ENCODE results near the gene GFI1B. TPM values are rescaled to one million over a fixed set of nuclear protein-coding genes. Genes with fewer than 3 reads are reported as not detected.

The GFI1B gene
- total and polyA plus RNA-seq, 10 of the 15 experiments (the other 5 are each of a cell fraction or from before 2014, with no cell fraction given), result 0.04 to 0.11 (median 0.05) TPM; not detected in 7

GRCh38 chr9:132996526-132996925, 18.0 kb downstream of the GFI1B start:
- whole genome bisulfite sequencing (ENCODE audit: insufficient coverage, insufficient replicate concordance, low lambda C conversion rate, missing lambda C conversion rate), result 46% methylated on average over 13 of the region's 13 CpGs
- BruUV-seq (replicated peaks), result no TSS peak
- Histone ChIP-seq H3K4me1 (ENCODE audit: control insufficient read depth, insufficient read depth, low read length) (peaks cover 14% of the 10 kb centered on the region), H3K9me3 (replicated peaks; ENCODE audit: control insufficient read depth, insufficient read depth, low read length) (no peaks in the 10 kb centered on the region), H3K27me3 (replicated peaks in 1 of 2; ENCODE audit: control insufficient read depth in 2 of 2, insufficient read depth in 2 of 2, low read length in 1 of 2) (peaks cover 3 to 6% of the 10 kb centered on the region in 2 experiments), H2AFZ (ENCODE audit: control insufficient read depth, low read depth, low read length) (no peak overlapping the region), H3K9ac (ENCODE audit: control insufficient read depth, insufficient read depth, low read length) (no peak overlapping the region), H3K27ac (ENCODE audit: control insufficient read depth, insufficient read depth) (no peak overlapping the region), H3K79me2 (ENCODE audit: control insufficient read depth, insufficient read depth, low read length) (no peaks in the 10 kb centered on the region), H3K4me2 (ENCODE audit: control insufficient read depth, insufficient read depth) (no peak overlapping the region), H4K20me1 (ENCODE audit: control insufficient read depth, insufficient read depth) (no peaks in the 10 kb centered on the region), H3K36me3 (ENCODE audit: control insufficient read depth in 2 of 2, insufficient read depth in 2 of 2, low read length in 1 of 2) (no peaks in the 10 kb centered on the region), H3K4me3 (no peak overlapping the region)
- ChIA-PET RAD21 (ENCODE audit: unreplicated experiment) (no interaction called here), SMC1A (ENCODE audit: uncharacterized antibody, unreplicated experiment) (no interaction called here), CTCF (interaction anchor here (0.7 kb wide), 1 partner anchor 25 kb away, joined by 3 read pairs; no protein-coding TSS in a partner anchor), POLR2A (no interaction called here)
- in situ Hi-C loops (cut with MboI), result no loop called here
- no peak for FAIRE-seq
- no peak for DNase-seq (ENCODE audit: low read depth, low spot score)
- ATAC-seq, result no peak
- TF ChIP-seq POLR2AphosphoS5 (IDR thresholded peaks at IDR 0.05; ENCODE audit: low read length), result no peak
- no peak for TF ChIP-seq IKZF2 (IDR thresholded peaks at IDR 0.05)
- no peak for TF ChIP-seq SIN3A (IDR thresholded peaks at IDR 0.05; ENCODE audit: low read depth, low read length)
- no peak for TF ChIP-seq SMAD1 (IDR thresholded peaks at IDR 0.05; ENCODE audit: low read depth, partially characterized antibody)
- no peak for TF ChIP-seq CHD2 (IDR thresholded peaks at IDR 0.05; ENCODE audit: borderline replicate concordance, low read depth, low read length)
- TF ChIP-seq EP300 (IDR thresholded peaks at IDR 0.05; ENCODE audit: borderline replicate concordance in 1 of 2, control insufficient read depth in 1 of 2, low read depth in 2 of 2, low read length in 2 of 2), result no peak
- intact Hi-C loops (cut with micrococcal nuclease; ENCODE audit: unreplicated experiment), result no loop called here

GRCh38 chr9:132997591-132997990, 19.1 kb downstream of the GFI1B start:
- ChIA-PET RAD21 (ENCODE audit: unreplicated experiment) (no interaction called here), CTCF (no interaction called here), SMC1A (ENCODE audit: uncharacterized antibody, unreplicated experiment) (interaction anchor here (0.8 kb wide), 1 partner anchor 18 kb away, joined by 3 read pairs; no protein-coding TSS in a partner anchor), POLR2A (no interaction called here)
- H4K20me1 ChIP-seq (ENCODE audit: control insufficient read depth, insufficient read depth), result no peaks in the 10 kb centered on the region
- WGBS (ENCODE audit: insufficient coverage, insufficient replicate concordance, low lambda C conversion rate, missing lambda C conversion rate), result 49% methylated on average over 4 of the region's 4 CpGs
- no peaks in the 10 kb centered on the region for H3K36me3 ChIP-seq (ENCODE audit: control insufficient read depth in 2 of 2, insufficient read depth in 2 of 2, low read length in 1 of 2)
- no peak overlapping the region for H3K4me3 ChIP-seq
- H2AFZ ChIP-seq (ENCODE audit: control insufficient read depth, low read depth, low read length), result no peak overlapping the region
- in situ Hi-C loops (cut with MboI) (no loop called here), intact Hi-C loops (cut with micrococcal nuclease; ENCODE audit: unreplicated experiment) (no loop called here)
- peaks cover 3 to 5% of the 10 kb centered on the region in 2 experiments; a peak in 3 of 4 replicates for H3K27me3 ChIP-seq (replicated peaks in 1 of 2; ENCODE audit: control insufficient read depth in 2 of 2, insufficient read depth in 2 of 2, low read length in 1 of 2)
- ATAC-seq (no peak), DNase-seq (ENCODE audit: low read depth, low spot score) (no peak), FAIRE-seq (no peak)
- no peak overlapping the region for H3K9ac ChIP-seq (ENCODE audit: control insufficient read depth, insufficient read depth, low read length)
- no peak overlapping the region for H3K27ac ChIP-seq (ENCODE audit: control insufficient read depth, insufficient read depth)
- no peaks in the 10 kb centered on the region for H3K9me3 ChIP-seq (replicated peaks; ENCODE audit: control insufficient read depth, insufficient read depth, low read length)
- peaks cover 10% of the 10 kb centered on the region for H3K4me1 ChIP-seq (ENCODE audit: control insufficient read depth, insufficient read depth, low read length)
- no TSS peak for BruUV-seq (replicated peaks)
- no peaks in the 10 kb centered on the region for H3K79me2 ChIP-seq (ENCODE audit: control insufficient read depth, insufficient read depth, low read length)
- no peak overlapping the region for H3K4me2 ChIP-seq (ENCODE audit: control insufficient read depth, insufficient read depth)
- no peak for TF ChIP-seq RFX5 (IDR thresholded peaks at IDR 0.05; ENCODE audit: low read depth, low read length)
- no peak for TF ChIP-seq ELK1 (IDR thresholded peaks at IDR 0.05; ENCODE audit: low read depth, low read length)
- no peak for TF ChIP-seq EP300 (IDR thresholded peaks at IDR 0.05; ENCODE audit: borderline replicate concordance in 1 of 2, control insufficient read depth in 1 of 2, low read depth in 2 of 2, low read length in 2 of 2)
- no peak for TF ChIP-seq ZNF217 (IDR thresholded peaks at IDR 0.05)
- no peak for TF ChIP-seq BCL3 (IDR thresholded peaks at IDR 0.05; ENCODE audit: borderline replicate concordance, insufficient read depth, low read depth, low read length, poor library complexity, severe bottlenecking)
- TF ChIP-seq KAT2A (conservative IDR thresholded peaks at IDR 0.05; ENCODE audit: control insufficient read depth, low read depth, low read length), result no peak
- TF ChIP-seq GATAD2B (conservative IDR thresholded peaks at IDR 0.05; ENCODE audit: low read depth), result no peak
- no peak for TF ChIP-seq TCF3 (IDR thresholded peaks at IDR 0.05; ENCODE audit: borderline replicate concordance, insufficient read depth, low read depth, low read length)
- TF ChIP-seq BCL11A (IDR thresholded peaks at IDR 0.05; ENCODE audit: low read depth, low read length), result no peak
- no peak for TF ChIP-seq CREB1 (IDR thresholded peaks at IDR 0.05; ENCODE audit: low read depth)
- no peak for TF ChIP-seq PML (IDR thresholded peaks at IDR 0.05; ENCODE audit: low read length)
- TF ChIP-seq SMAD5 (IDR thresholded peaks at IDR 0.05; ENCODE audit: low read depth), result no peak
- TF ChIP-seq PAX5 (IDR thresholded peaks at IDR 0.05; ENCODE audit: borderline replicate concordance, low read depth, low read length), result no peak

All from GM12878 (cell line).